Measurements from ENCODE around the gene SEMA5B. TPM values are rescaled to one million over a fixed set of nuclear protein-coding genes. Genes with fewer than 3 reads are reported as not detected.
A peak's percentile ranks its signal among the peaks of the same experiment; 100 is the strongest.

Gene SEMA5B
- total and polyA plus RNA-seq, 12 donors = 1.3 to 12.7 (median 7.4) TPM

- Histone ChIP-seq H3K36me3 (peaks cover 0 to 7% (median 0%) of the 10 kb centered on the region in 9 donors), H3K27me3 (peaks cover 0 to 43% (median 7%) of the 10 kb centered on the region in 7 donors), H3K4me1 (peaks cover 0 to 7% (median 0%) of the 10 kb centered on the region in 9 donors), H3K4me3 (no peak overlapping the region), H3K27ac (no peak overlapping the region), H3K9me3 (no peaks in the 10 kb centered on the region)
- intact Hi-C loops (cut with DNase I) = no loop called here
- whole genome bisulfite sequencing, 2 donors = 85 to 88% methylated on average over 2 of the region's 2 CpGs
- TF ChIP-seq CTCF (IDR thresholded peaks at IDR 0.05) = no peak
- DNase-seq (no peak), ATAC-seq (no peak)
These were observed 103.5 kb downstream of the SEMA5B start for GRCh38 chr3:122924056-122924455.

- Histone ChIP-seq H3K4me1 (peaks cover 0 to 7% (median 0%) of the 10 kb centered on the region in 9 donors), H3K27ac (no peak overlapping the region), H3K27me3 (peaks cover 0 to 43% (median 7%) of the 10 kb centered on the region in 7 donors), H3K9me3 (no peaks in the 10 kb centered on the region), H3K4me3 (no peak overlapping the region), H3K36me3 (peaks cover 0 to 7% (median 0%) of the 10 kb centered on the region in 9 donors)
- DNase-seq (no peak), ATAC-seq (no peak)
- WGBS, 2 donors = 75 to 90% methylated on average over 6 of the region's 6 CpGs
- intact Hi-C loops (cut with DNase I) = no loop called here
- TF ChIP-seq CTCF (IDR thresholded peaks at IDR 0.05) = no peak
These were observed 104.0 kb downstream of the SEMA5B start for GRCh38 chr3:122923611-122924010.

GRCh38 chr3:122921791-122922651, 105.5 kb downstream of the SEMA5B start:
- intact Hi-C loops (cut with DNase I) = no loop called here
- Histone ChIP-seq H3K36me3 (peaks cover 0 to 7% (median 0%) of the 10 kb centered on the region in 9 donors), H3K27me3 (peaks cover 0 to 43% (median 7%) of the 10 kb centered on the region in 7 donors), H3K4me1 (peaks cover 0 to 7% (median 0%) of the 10 kb centered on the region in 9 donors), H3K4me3 (peak overlapping the region in 1 of 10 donors; percentile 12), H3K27ac (no peak overlapping the region), H3K9me3 (no peaks in the 10 kb centered on the region)
- DNase-seq (no peak), ATAC-seq (peak in 2 of 8 donors; percentile 4 to 14)
- 40 to 57% methylated on average over 66 to 68 of the region's 68 CpGs for WGBS, 2 donors
- no peak for TF ChIP-seq CTCF (IDR thresholded peaks at IDR 0.05)

GRCh38 chr3:122920986-122921385, 106.6 kb downstream of the SEMA5B start:
- ATAC-seq (no peak), DNase-seq (no peak)
- intact Hi-C loops (cut with DNase I) = no loop called here
- no peaks in the 10 kb centered on the region for H3K9me3 ChIP-seq
- no peak overlapping the region for H3K27ac ChIP-seq
- H3K27me3 ChIP-seq = peaks cover 0 to 43% (median 7%) of the 10 kb centered on the region in 7 donors
- no peak overlapping the region for H3K4me3 ChIP-seq
- WGBS, 2 donors = 76 to 85% methylated on average over 6 of the region's 6 CpGs
- peaks cover 0 to 7% (median 0%) of the 10 kb centered on the region in 9 donors for H3K36me3 ChIP-seq
- peaks cover 0 to 7% (median 0%) of the 10 kb centered on the region in 9 donors for H3K4me1 ChIP-seq
- TF ChIP-seq CTCF (IDR thresholded peaks at IDR 0.05) = no peak
